Psoas muscle (tissue), 8 donors: Measurements from ENCODE around the gene SLC7A8. TPM values are rescaled to one million over a fixed set of nuclear protein-coding genes. Genes with fewer than 3 reads are reported as not detected.

ENCODE experiments used
- ATAC-seq, 4 donors: fragments of 200-7000 bp; cut with Tn5 transposase; one replicate each; pipeline ENCODE4 v1.9.1; 2020; ENCODE audit warnings: moderate library complexity in 3 of 4, mild to moderate bottlenecking in 2 of 4
- DNase-seq, 2 donors: peaks; one replicate each; pipeline ENCODE4 v3.0.0-alpha.2; 2020
- H3K27ac ChIP-seq: fragments of 200-600 bp; one replicate; pipeline ENCODE4 v1.8.0; 2022
- H3K27me3 ChIP-seq, 3 donors: fragments of 200-600 bp in 1 of 3; one replicate each; pipeline versions ENCODE4 v1.6.1 to v1.8.0; 2013 to 2022; ENCODE audit warnings: low read length in 2 of 3, mild to moderate bottlenecking in 2 of 3, moderate library complexity in 1 of 3; ENCODE audit not compliant: insufficient read depth in 3 of 3
- H3K36me3 ChIP-seq, 2 donors: fragments of 200-600 bp in 1 of 2; one replicate each; pipeline versions ENCODE4 v1.6.1 to v1.8.0; 2013 to 2022; ENCODE audit warnings: low read depth in 1 of 2, mild to moderate bottlenecking in 1 of 2, moderate library complexity in 1 of 2; ENCODE audit not compliant: insufficient read depth in 1 of 2
- H3K4me1 ChIP-seq: fragments of 200-600 bp; one replicate; pipeline ENCODE4 v1.8.0; 2022
- H3K4me3 ChIP-seq: fragments of 200-600 bp; one replicate; pipeline ENCODE4 v1.8.0; 2022; ENCODE audit warnings: mild to moderate bottlenecking
- H3K9me3 ChIP-seq: fragments of 200-600 bp; one replicate; pipeline ENCODE4 v1.8.0; 2022
- CTCF ChIP-seq: fragments of 200-600 bp; IDR thresholded peaks from one replicate; pipeline ENCODE4 v1.8.0; 2022; ENCODE audit warnings: antibody characterized with exemption
- WGBS, 3 donors: extraction: QIAGEN DNeasy Blood & Tissue Kit; methylation state at CpG; one replicate each; pipeline versions ENCODE4 v1.1.6 to v1.1.7; 2013; 5-methylcytosine and 5-hydroxymethylcytosine counted together
- intact Hi-C, 2 donors: fragments of 100-400 bp; cut with DNase I; formaldehyde crosslinking; loops; one replicate each; pipeline versions ENCODE4 v1.11.0 to v1.14.2; 2022
- polyA plus RNA-seq, 3 donors: library from polyadenylated mRNA; stranded (reverse); fragments of 200-250 nt; gene quantifications; one replicate each; pipeline ENCODE4 v1.2.3, GENCODE V29; 2013
- total RNA-seq, 4 donors: library from RNA; stranded (reverse); fragmentation: NEBNext Ultra II Directional in 2 of 4; extraction: Animal tissue kit (Norgen Biotek cat#: 25700) in 2 of 4; gene quantifications; one replicate each; pipeline versions ENCODE4 v1.2.1 to v1.2.4, GENCODE V29; 2021 to 2023
- donor health status: healthy with polysubstance abuse.
- donor health status: DM: no; HTN: no; CAD: no; lungs with moderate emphysema.
- donor health status: Bipolar disorder and iron deficiency.
- donor health status: healthy.
- donor health status: DM: yes; HTN: yes; CAD: no.
- donor health status: DM: no; HTN: no; CAD: no.
- donor health status: DM: no; HTN: no; CAD: no.
- donor health status: DM: yes; HTN: yes; CAD: no.

Gene SLC7A8
- total and polyA plus RNA-seq, 7 donors: 7.5 to 72.6 (median 33.2) TPM

DNA sequence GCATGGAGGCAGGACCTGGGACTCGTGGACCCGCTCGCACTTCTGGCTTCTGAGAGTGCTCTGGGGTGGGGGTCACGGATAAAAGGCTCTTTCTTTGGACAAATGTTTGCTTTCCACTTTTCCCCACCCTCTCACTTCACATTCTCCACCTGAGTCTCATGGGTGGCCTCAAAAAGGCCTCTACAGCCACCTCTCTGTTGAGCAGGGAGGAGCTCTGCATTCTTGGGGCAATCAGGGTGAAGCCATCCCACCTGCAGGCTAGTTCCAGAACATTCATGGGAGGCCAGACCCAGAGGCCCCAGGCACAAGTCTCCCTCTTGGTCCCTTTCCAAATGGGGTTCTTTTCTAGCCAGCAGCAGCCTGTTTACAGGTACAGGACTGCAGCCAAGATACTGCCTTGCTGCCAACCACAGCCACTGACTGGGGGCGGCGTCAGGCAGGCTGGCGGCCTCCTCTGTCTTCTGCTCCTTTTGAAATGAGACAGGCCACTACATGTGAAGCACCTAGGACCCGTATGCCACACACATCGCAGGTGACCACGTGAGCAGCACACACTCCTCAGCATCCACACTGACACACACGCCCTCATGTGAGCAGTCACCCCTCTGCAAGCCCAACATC, 46.2 kb downstream of the SLC7A8 start:
- Histone ChIP-seq H3K27me3 (no peaks in the 10 kb centered on the region), H3K9me3 (no peaks in the 10 kb centered on the region), H3K36me3 (peaks cover 0 to 87% of the 10 kb centered on the region in 2 donors), H3K4me1 (peaks cover 7% of the 10 kb centered on the region), H3K4me3 (no peak overlapping the region), H3K27ac (no peak overlapping the region)
- DNase-seq (no peak), ATAC-seq (no peak)
- no peak for TF ChIP-seq CTCF
- intact Hi-C loops: no loop called here
- 78 to 85% (median 83%) methylated on average over 11 of the region's 11 CpGs for WGBS, 3 donors

- Histone ChIP-seq H3K27me3 (no peaks in the 10 kb centered on the region), H3K4me1 (peaks cover under 1% of the 10 kb centered on the region), H3K27ac (no peak overlapping the region), H3K9me3 (no peaks in the 10 kb centered on the region), H3K4me3 (no peak overlapping the region), H3K36me3 (peaks cover 0 to 88% of the 10 kb centered on the region in 2 donors)
- ATAC-seq (no peak), DNase-seq (no peak)
- WGBS, 3 donors: 83 to 90% (median 88%) methylated on average over 16 of the region's 16 CpGs
- no peak for TF ChIP-seq CTCF
- intact Hi-C loops: no loop called here
Observed at GRCh38 chr14:23136566-23137133, 46.8 kb downstream of the SLC7A8 start.

DNA sequence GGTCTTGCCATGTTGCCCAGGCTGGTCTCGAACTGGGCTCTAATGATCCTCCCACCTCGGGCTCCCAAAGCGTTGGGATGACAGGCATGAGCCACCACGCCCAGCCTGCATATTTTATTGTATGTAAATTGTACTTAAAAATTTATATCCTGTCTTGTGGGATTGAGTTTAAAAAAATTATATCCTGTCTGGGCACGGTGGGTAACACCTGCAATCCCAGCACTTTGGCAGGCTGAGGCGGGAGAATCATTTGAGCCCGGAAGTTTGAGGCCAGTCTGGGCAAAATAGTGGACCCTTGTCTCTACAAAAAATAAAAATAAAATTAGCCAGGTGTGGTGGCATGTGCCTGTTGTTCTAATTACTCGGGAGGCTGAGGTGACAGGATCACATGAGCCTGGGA, 50.5 kb downstream of the SLC7A8 start:
- Histone ChIP-seq H3K4me3 (no peak overlapping the region), H3K27me3 (no peaks in the 10 kb centered on the region), H3K27ac (no peak overlapping the region), H3K9me3 (no peaks in the 10 kb centered on the region), H3K36me3 (peaks cover 0 to 86% of the 10 kb centered on the region in 2 donors), H3K4me1 (peaks cover 12% of the 10 kb centered on the region)
- intact Hi-C loops: no loop called here
- WGBS, 3 donors: 74 to 80% (median 75%) methylated on average over 8 of the region's 8 CpGs
- DNase-seq (no peak), ATAC-seq (no peak)
- no peak for TF ChIP-seq CTCF

DNA sequence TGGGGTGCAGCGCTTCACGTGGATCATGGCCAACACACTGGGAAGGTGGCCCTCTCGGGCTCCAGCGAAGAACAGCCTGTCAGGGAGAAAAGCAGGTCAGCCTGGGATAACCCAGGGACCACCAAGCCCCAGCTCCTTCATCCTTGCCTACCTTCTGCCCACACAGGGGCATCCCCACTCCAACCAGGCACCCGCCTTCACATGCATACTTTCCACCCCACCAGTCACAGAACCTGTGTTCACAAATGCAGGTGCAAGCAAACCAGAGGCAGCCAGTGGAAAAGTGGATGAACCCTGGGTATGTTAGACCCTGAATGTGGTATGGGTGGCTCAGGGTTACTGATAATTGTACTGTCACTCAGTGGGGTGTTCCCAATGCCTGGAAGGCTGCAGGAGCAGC, 52.0 kb downstream of the SLC7A8 start:
- DNase-seq (no peak), ATAC-seq (no peak)
- no peaks in the 10 kb centered on the region for H3K27me3 ChIP-seq
- peaks cover 0 to 86% of the 10 kb centered on the region in 2 donors for H3K36me3 ChIP-seq
- no peak overlapping the region for H3K27ac ChIP-seq
- no peak overlapping the region for H3K4me3 ChIP-seq
- intact Hi-C loops: no loop called here
- 74 to 80% (median 79%) methylated on average over 5 of the region's 5 CpGs for WGBS, 3 donors
- H3K9me3 ChIP-seq: no peaks in the 10 kb centered on the region
- H3K4me1 ChIP-seq: peaks cover 17% of the 10 kb centered on the region
- no peak for TF ChIP-seq CTCF
